ENCODE results near the gene NDUFV1.
"Not testable (repeated sequence)": the region's sequence is repeated elsewhere in the genome, so short reads cannot be mapped to it uniquely, and the experiment has no call there.

The NDUFV1 gene

GRCh38 chr11:67606492-67607295 lies at the start of gene NDUFV1:
Gene NDUFV1 (plus strand): TSS chr11:67606936. CDS start chr11:67607005, 69 bp downstream.
- DNase-seq (ENCODE audit: low spot score) = peak; percentile 97

DNA sequence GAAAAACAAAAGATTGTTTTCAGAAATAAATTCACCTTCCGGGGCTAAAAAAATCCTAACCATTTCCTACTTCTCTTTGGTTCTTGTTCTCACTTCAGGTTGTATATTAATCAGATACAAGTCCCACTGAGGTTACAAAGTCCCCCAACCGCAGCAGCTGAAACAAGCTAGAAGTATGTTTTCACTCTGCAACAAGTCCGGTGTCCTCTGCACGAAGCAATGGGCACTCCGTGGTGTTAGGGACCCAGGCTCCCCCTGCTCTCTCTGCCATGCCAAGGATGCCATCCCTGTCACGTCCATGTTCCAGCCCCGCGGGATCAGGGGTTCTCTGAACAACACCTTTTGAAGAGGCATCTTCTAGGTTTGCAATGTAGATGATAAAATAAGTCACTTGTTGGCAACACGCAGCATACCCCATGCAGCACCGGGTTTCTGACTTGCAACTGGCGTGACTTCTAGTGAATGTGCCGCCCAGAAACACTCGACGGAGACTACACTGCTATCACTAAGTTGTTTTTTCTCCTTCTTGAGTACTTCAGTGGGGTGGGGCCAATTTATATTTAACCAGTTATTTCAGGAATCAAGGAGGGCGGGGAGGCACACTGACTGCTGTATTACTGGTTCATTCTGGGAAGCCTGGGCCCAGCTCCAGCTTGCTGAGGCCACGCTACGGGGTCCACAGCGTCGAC lies 48.5 kb upstream of the NDUFV1 start:
- no peak for DNase-seq (ENCODE audit: low spot score)

DNA sequence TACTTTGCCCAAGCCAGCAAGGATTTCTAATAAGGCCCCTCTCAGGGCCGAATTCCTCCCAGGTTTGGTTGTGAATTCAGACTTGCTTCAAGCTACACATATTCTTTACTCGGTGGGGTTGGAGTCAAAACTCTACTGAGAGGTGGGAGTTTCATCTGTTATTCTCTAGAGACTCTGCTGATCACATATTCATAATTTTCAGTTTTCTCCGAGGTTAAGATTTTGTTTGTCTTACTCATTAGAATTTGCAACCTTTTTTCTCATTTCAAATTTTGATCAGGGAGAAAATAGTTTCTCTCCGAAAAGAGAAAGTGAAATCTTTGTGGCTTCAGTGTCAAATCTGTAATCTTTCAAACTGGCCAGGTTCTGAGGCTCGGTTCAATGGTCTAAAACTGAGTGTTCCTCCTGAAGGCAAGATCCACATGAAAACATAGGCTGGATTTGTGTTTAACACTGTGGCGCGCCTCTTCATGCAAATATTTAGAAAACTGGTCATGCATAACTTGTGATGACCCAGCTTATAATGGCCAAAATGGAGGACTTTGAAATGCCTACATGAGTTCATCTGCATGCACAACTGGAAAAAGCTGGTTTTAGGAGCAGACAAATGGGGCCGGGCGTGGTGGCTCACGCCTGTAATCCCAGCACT lies 44.6 kb upstream of the NDUFV1 start:
- no peak for DNase-seq (ENCODE audit: low spot score)

DNA sequence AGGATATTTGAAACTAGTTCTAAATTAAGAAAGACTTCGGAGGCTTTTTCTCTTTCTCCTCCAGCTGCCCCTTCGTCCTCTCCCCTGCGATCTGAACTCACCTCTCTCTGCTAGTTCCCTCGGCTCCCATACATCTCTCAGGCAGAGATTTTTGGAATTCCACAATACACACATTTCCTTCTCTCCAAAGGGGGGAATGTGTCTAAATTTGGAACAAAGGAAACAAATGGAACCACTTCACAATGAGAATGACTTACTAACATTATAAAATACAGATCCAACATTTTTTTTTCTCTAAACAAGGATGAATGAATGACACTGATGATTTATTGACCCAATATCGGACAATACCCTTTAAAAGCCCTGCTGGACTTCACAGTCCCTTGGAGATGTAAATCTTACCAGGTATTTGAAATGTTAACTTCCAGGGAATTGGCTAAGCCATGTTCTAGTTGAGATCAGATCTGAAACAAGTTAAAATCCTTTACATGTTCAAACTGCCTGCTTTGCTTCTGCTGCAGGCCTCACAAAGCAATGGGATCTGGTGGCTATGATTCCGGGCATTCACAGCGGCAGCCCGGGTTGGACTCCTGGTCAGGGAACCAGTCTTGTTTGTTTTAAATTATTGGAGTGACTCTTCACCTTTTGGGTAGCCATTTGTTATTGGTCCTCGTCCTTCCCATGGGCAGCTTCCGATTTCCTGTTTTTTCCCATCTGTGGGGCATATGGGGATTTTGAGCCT lies 43.6 kb upstream of the NDUFV1 start:
- DNase-seq (ENCODE audit: low spot score) = no peak

GRCh38 chr11:67563705-67564114 lies 43.0 kb upstream of the NDUFV1 start:
- DNase-seq (ENCODE audit: low spot score) = not testable (repeated sequence)

DNA sequence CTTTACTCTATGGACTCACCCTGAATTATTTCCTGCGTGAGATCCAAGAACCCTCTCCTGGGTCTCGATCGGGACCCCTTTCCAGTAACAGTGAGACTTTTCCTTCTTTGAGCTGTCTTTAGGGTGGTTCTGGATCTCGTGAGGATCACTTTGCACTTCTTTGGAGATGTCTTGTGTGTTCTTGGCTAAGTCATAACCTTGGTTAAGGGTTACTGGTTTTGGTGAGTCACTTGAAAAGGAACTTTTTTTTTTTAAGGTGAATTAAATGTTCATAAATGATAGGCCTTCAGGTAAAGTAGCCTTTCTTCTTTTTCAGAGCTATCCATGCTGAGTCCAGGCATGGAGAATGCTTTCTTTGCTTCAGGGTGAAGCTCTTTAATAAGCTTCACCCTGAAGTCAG lies 42.5 kb upstream of the NDUFV1 start:
- DNase-seq (ENCODE audit: low spot score) = no peak

GRCh38 chr11:67571443-67571842 lies 35.3 kb upstream of the NDUFV1 start:
- DNase-seq (ENCODE audit: low spot score) = no peak

DNA sequence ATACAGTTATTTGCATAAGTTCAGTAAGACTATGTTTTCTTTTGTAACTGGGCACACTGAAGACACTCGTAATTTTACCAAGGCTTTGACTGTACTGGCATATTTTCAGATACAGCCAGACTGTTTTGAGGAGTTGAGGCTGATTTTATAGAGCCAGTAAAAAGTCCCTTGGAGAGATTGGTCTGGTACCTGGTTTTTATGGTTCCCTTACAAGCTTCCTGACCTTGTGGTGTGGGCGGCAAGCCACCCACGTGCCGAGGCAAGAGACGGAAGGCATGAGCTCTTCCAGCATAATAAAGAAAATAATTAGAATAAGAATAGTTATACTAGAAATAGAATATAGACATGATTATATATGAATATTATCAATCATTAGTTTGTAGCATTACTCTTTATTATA lies 34.4 kb upstream of the NDUFV1 start:
- DNase-seq (ENCODE audit: low spot score) = no peak

DNA sequence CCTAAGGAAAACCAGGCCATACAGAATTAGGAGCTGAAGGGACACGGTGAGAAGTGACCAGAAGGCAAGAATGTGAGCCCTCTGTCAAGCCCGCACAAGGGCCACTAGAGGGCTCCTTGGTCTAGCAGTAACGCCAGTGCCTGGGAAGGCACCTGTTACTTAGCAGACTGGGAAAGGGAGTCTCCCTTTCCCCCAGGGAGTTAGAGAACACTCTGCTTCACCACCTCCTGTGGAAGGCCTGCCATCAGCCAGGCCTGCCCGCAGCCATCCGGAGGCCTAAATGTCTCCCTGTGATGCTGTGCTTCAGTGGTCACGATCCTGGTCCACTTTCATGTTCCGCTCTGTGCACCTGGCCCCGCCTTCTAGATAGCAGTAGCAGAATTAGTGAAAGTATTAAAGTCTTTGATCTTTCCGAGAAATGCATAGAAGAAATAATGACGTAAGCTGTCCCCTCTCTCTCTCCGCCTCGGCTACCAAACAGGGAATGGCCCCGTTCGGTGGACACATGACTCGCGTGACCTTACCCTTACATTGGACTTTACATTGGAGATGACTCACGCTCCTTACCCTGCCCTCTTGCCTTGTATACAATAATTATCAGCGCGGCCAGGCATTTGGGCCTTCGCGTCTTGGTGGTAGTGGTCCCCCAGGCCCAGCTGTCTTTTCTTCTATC lies 33.9 kb upstream of the NDUFV1 start:
- DNase-seq (ENCODE audit: low spot score) = peak; percentile 59

DNA sequence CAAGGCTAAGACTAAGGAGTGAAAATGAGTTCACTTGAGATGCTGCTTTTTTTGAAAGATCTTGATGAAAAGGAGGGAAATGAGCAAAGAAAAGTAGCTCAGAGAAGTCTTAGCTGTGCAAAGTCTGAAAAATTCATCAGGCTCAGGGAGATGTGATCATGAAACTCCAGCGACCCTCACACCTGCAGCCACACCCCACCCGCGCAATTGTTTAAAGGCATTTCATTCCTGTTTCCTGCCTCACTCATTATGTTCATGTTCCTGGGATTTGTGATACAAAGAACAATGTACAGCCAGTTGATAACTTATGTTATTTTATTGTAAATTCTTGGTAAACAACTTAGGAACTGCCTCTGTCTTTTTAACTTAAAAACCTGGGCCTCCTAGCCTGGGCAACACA lies 31.8 kb upstream of the NDUFV1 start:
- no peak for DNase-seq (ENCODE audit: low spot score)

DNA sequence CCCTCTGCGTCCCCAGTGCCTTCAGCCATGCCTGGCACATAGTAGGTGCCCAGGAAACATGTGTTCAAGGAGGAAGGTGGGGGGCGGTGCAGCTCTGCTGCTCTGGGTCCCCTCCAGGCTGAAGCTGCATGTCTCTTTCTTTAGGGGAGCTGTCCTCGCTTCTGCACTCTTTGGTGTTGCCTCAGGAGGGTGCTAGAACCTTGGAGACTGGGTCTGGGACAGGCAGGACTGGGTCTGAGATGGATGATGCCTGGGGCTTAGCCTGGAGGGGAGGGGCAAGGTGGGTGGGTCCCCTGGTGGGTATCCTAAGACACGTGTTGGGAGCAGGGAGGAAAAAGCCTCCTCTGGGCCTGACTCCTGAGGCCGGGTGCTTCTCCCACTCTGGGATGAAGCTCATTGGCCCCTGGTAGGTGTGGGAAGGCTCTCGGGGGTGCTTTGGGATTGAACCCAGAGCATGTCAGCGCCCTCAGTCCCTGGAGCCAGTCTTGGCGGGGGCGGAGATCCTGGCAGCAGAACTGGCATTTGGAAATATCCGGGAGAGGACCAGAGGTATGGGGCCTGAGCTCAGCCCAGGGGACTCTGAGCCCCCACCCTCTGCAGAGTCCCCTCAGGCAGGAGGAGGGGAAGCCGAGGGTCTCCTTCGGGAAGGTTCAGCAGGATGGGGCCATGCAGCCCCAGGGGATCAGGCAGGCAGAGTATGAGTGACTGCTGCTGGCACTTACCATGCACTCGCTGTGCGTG lies 29.8 kb upstream of the NDUFV1 start:
- DNase-seq (ENCODE audit: low spot score) = peak; percentile 60

DNA sequence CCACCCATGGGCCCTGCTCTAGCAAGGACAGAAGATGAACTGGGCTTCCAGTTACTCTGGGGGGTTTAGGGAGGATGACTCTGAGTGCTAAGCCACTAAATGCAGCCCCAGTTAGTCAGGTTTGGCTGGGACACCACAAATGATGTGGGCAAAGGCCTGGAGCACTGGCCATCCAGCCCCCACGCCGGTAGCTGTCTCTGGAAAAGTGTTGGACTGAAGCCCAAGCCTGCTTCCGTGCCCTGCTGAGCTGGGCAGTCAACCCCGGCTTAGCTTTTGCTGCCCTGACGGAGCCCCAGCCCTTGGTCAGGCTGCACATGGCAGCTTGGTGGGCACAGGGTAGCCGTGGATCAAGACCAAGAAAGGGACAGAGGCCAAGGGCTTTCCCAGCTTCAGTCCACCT lies 28.8 kb upstream of the NDUFV1 start:
- DNase-seq (ENCODE audit: low spot score) = no peak

- DNase-seq (ENCODE audit: low spot score) = no peak
These were observed 25.3 kb upstream of the NDUFV1 start for GRCh38 chr11:67581469-67581868.

DNA sequence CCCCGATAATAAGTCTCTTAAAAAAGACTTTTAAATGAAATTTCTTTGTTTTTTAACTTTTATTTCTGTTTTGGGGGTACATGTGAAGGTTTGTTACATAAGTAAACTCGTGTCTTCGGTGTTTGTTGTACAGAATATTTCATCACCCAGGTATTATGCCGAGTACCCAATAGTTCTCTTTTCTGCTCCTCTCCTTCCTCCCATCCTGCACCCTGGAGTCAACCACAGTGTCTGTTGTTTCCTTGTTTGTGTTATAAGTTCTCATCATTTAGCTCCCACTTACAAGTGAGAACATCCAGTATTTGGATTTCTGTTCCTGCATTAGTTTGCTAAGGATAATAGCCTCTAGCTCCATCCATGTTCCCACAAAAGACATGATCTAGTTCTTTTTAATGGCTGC lies 24.7 kb upstream of the NDUFV1 start:
- DNase-seq (ENCODE audit: low spot score) = no peak

- DNase-seq (ENCODE audit: low spot score) = peak; percentile 86
These were observed 23.2 kb upstream of the NDUFV1 start, which contains the start of gene GSTP1 for GRCh38 chr11:67583247-67584204. Gene GSTP1 (plus strand): TSS chr11:67583812. CDS start chr11:67583844, 32 bp downstream.

- DNase-seq (ENCODE audit: low spot score) = no peak
These were observed 22.4 kb upstream of the NDUFV1 start for GRCh38 chr11:67584205-67584880.

- DNase-seq (ENCODE audit: low spot score) = no peak
These were observed 21.6 kb upstream of the NDUFV1 start for GRCh38 chr11:67584881-67585873.

DNA sequence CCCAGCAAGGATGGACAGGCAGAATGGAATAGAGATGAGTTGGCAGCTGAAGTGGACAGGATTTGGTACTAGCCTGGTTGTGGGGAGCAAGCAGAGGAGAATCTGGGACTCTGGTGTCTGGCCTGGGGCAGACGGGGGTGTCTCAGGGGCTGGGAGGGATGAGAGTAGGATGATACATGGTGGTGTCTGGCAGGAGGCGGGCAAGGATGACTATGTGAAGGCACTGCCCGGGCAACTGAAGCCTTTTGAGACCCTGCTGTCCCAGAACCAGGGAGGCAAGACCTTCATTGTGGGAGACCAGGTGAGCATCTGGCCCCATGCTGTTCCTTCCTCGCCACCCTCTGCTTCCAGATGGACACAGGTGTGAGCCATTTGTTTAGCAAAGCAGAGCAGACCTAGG lies 20.8 kb upstream of the NDUFV1 start:
- DNase-seq (ENCODE audit: low spot score) = no peak

All from NAMALWA (cell line).